Lower leg skin (tissue), 3 donors: Measurements from ENCODE around the gene AJAP1.

Experiments
- POLR2A ChIP-seq, 2 donors: fragments of 450-650 bp; IDR thresholded peaks; one replicate each; pipeline ENCODE4 v1.6.1; 2016 to 2017; ENCODE audit warnings: antibody characterized with exemption in 2 of 2, mild to moderate bottlenecking in 1 of 2, moderate library complexity in 1 of 2
- TF ChIP-seq, protein P1 (sequence below), 3 donors: fragments of 450-650 bp; IDR thresholded peaks; one replicate each; pipeline ENCODE4 v1.5.1; 2016; ENCODE audit warnings: antibody characterized with exemption in 3 of 3, mild to moderate bottlenecking in 3 of 3, moderate library complexity in 2 of 3

DNA sequence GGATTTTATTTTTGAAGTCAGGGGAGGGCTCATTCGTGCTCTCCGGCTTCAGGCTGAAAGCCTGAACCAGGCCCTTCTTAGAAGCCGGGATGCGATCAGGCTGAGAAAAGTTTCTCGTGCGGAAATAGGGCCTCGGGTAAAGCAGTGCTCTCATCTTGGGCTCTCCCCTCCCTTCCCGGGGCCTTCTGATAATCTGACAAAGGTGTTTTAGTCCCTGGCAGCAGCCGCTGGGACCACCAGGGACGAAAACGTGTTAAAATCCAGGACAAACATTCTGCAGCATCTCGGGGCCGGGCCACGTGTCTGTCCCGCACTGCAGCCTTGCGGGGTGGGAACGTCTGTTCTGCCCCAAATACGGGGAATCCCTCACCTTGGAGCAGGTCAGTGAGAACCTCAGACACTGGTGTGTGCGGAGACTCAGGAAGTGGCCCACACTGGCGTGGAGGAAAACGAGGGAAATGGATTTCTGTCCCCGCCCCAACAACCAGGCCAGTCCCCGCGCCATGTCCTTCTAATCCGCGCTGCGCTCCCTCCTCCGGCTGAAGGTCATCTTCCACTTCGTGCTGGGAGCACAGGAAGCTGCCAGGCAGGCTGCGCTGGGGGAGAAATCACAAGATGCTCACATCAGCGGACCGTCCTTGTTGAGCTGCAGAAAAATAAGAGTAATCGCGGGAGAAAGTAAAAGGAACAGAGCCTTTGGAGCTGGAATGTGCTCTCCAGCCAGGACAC, 16.6 kb upstream of the AJAP1 start:
- TF ChIP-seq, protein P1, sequence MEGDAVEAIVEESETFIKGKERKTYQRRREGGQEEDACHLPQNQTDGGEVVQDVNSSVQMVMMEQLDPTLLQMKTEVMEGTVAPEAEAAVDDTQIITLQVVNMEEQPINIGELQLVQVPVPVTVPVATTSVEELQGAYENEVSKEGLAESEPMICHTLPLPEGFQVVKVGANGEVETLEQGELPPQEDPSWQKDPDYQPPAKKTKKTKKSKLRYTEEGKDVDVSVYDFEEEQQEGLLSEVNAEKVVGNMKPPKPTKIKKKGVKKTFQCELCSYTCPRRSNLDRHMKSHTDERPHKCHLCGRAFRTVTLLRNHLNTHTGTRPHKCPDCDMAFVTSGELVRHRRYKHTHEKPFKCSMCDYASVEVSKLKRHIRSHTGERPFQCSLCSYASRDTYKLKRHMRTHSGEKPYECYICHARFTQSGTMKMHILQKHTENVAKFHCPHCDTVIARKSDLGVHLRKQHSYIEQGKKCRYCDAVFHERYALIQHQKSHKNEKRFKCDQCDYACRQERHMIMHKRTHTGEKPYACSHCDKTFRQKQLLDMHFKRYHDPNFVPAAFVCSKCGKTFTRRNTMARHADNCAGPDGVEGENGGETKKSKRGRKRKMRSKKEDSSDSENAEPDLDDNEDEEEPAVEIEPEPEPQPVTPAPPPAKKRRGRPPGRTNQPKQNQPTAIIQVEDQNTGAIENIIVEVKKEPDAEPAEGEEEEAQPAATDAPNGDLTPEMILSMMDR (IDR thresholded peaks at IDR 0.05): no peak
- no peak for TF ChIP-seq POLR2A (IDR thresholded peaks at IDR 0.05)
